GM10847 (cell line): ENCODE data around the gene TIAM1.

Experiments
- POLR2A ChIP-seq: IDR thresholded peaks from 2 replicates; pipeline ENCODE4 v1.6.1; 2011; ENCODE audit not compliant: insufficient read length; ENCODE audit errors: extremely low read depth

The TIAM1 gene

DNA sequence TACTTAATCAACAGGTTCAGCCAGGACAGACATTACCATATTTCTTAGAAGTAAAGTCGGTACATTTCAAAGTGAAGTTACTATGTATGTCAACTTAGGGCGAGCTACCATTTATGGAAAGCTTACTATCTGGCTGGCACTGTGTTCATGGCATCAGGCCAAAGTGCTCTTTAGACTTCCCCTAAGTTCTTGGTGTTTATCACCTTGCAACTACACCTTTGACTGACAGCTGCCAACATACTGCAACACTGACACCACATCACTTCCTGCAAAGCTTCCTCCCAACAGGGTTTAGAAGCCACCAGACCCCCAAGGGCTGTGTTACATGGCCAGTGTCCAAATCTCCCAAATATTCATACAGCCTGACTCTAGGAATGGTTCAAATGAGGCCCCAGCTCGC is 61.0 kb downstream of the TIAM1 start:
- TF ChIP-seq POLR2A = no peak

GRCh38 chr21:31282095-31282709 is 61.9 kb downstream of the TIAM1 start:
- TF ChIP-seq POLR2A = no peak

DNA sequence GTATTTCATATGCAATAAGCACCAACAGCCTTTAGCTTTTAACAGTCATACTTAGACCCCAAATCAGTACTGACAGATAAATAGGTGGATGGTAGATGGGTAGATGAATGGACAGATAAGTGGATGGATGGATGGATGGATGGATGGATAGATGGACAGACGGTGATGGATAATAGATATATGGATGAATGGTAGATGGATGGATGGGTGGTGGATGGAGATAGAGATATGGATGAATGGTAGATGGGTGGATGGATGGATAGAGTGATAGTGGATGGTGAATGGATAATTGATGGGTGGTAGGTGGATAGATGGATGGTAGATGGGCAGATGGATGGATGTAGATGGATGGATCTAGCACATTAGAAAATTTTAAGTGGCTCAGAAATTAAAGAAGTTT is 62.5 kb downstream of the TIAM1 start:
- TF ChIP-seq POLR2A = no peak

- no peak for TF ChIP-seq POLR2A
These were observed 64.1 kb downstream of the TIAM1 start for GRCh38 chr21:31279986-31280385.

GRCh38 chr21:31279214-31279613 is 64.8 kb downstream of the TIAM1 start:
- TF ChIP-seq POLR2A = no peak

- TF ChIP-seq POLR2A = no peak
These were observed 65.4 kb downstream of the TIAM1 start for GRCh38 chr21:31278511-31279130.

- TF ChIP-seq POLR2A = no peak
These were observed 67.4 kb downstream of the TIAM1 start for GRCh38 chr21:31276663-31277062.

- TF ChIP-seq POLR2A = no peak
These were observed 68.2 kb downstream of the TIAM1 start for GRCh38 chr21:31275901-31276300.

DNA sequence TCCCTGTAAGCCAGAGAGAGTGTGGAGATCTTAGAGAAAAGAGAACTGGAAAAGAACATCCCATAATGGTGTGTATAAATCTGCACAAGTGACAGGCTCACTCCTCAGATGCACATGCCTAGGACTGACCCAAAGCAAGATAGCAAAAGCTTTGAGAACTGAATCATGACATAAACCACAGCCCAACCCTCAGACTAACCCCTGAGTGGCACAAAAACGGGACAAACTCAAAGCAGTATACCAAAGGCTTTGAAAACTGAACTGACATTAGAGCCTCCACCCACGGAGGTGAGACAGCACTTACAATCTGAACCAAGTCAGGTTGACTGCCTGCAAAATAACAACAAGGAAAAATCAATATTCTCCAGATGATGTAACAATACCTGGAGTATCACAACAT is 70.8 kb downstream of the TIAM1 start:
- TF ChIP-seq POLR2A = no peak

- no peak for TF ChIP-seq POLR2A
These were observed 76.0 kb downstream of the TIAM1 start for GRCh38 chr21:31268090-31268489.

DNA sequence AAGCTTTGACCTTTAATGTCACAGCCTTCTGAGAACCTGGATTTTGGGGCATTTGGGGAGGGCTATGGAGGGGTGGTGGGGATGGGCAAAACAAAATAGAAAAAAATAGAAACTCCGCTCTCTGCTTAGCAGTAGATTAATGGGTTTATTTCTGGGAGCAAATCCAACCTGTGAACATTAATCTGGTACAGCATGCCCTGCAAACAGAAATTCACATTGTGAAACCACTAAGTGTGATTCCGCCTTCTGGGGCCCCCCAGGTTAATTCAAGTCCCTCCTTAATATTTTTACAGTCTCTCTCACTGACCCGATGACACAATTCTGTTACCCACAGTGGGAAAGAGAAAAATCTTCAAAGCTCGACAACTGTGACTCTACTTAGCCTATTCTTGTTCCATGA is 76.4 kb downstream of the TIAM1 start:
- TF ChIP-seq POLR2A = no peak

GRCh38 chr21:31266241-31266640 is 77.8 kb downstream of the TIAM1 start:
- TF ChIP-seq POLR2A = no peak

DNA sequence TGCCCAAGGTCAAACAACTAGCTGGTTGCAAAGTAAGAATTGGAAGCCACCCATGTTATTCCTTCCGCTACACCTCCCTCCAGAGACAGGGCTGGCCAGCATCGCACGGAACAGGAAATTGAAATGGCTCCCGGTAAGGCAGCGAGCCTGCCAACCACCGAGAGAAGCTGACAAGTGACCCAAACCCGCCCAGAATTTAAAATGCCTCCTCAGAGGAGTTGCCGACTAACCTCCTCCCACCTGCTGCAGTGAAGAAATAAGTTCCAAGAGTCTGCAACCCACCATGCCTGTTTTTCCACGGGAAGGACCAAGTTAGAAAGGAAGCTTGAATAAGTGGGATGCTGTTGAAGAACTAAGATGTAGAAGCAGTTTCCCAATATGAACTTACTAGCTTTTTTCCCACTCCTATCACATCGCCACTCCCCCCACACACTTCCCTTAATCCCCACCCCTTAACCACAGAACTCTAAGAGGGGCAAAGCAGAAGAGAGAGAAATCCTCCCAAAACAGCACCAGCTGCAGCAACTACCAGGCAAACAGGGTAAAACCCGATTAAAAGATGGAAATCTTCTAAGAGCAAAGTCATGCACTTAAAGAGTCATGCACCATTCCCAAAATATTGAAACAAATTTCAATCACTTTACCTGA is 78.6 kb downstream of the TIAM1 start:
- no peak for TF ChIP-seq POLR2A

- TF ChIP-seq POLR2A = no peak
These were observed 79.5 kb downstream of the TIAM1 start for GRCh38 chr21:31264574-31264973.

DNA sequence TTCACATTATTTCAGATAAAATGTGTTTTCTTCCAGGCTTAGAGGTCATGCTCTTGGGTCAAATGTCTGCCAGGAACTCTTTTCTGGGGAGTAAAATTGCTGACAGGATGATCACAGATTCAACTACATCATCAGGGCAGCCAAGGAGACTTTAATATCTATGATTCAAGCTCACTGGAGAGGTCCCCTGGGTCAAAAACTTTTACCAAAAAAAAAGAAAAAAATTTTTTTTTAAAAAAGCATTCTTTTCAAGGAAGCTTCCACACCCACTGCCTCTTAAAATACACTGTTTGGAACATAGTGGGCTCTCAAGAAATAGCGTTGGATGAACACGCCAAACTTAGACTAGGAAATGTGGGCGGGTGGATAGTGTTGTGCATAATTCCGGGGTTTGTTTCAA is 81.3 kb downstream of the TIAM1 start:
- TF ChIP-seq POLR2A = no peak

GRCh38 chr21:31261759-31262158 is 82.3 kb downstream of the TIAM1 start:
- no peak for TF ChIP-seq POLR2A

GRCh38 chr21:31260790-31261189 is 83.3 kb downstream of the TIAM1 start:
- no peak for TF ChIP-seq POLR2A

GRCh38 chr21:31258073-31258472 is 86.0 kb downstream of the TIAM1 start:
- TF ChIP-seq POLR2A = no peak
